Measurements from ENCODE around the gene RFXANK. TPM values are rescaled to one million over a fixed set of nuclear protein-coding genes. Genes with fewer than 3 reads are reported as not detected.

Gene RFXANK
- total and polyA plus RNA-seq, 4 donors, result 28.6 to 103 (median 57.8) TPM

DNA sequence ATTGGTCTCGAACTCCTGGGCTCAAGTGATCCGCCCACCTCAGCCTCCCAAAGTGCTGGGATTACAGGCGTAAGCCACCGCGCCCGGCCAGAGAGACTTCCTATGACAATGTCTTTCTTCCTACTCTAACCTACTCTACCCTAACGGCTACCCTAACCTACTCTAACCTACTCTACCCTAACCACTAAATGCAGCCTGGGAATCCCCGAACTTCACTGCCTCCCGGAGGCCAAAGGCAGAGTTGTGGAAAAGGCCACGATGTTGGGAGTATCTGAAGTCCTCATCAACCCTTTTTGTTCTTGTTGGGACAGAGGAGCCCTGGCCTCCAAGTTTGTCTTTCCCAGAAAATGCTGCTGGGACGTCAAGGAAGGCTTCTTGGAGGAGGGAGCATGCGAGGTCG, 12.1 kb downstream of the RFXANK start:
- Histone ChIP-seq H3K27ac (ENCODE audit: low read depth, low read length) (no peak overlapping the region), H3K36me3 (ENCODE audit: control insufficient read depth, insufficient read depth, low read length) (peaks cover 23% of the 10 kb centered on the region), H3K4me1 (ENCODE audit: control insufficient read depth, insufficient read depth, low read length) (peaks cover 70% of the 10 kb centered on the region), H3K9me3 (ENCODE audit: control insufficient read depth, insufficient read depth, low read length) (no peaks in the 10 kb centered on the region), H3K4me3 (ENCODE audit: low read depth, low read length) (no peak overlapping the region), H3K27me3 (ENCODE audit: control insufficient read depth, insufficient read depth, low read length) (no peaks in the 10 kb centered on the region)
- DNase-seq (ENCODE audit: low read depth in 4 of 6, low spot score in 6 of 6), result no peak
- 87% methylated on average over 9 of the region's 13 CpGs for WGBS (ENCODE audit: insufficient coverage)

DNA sequence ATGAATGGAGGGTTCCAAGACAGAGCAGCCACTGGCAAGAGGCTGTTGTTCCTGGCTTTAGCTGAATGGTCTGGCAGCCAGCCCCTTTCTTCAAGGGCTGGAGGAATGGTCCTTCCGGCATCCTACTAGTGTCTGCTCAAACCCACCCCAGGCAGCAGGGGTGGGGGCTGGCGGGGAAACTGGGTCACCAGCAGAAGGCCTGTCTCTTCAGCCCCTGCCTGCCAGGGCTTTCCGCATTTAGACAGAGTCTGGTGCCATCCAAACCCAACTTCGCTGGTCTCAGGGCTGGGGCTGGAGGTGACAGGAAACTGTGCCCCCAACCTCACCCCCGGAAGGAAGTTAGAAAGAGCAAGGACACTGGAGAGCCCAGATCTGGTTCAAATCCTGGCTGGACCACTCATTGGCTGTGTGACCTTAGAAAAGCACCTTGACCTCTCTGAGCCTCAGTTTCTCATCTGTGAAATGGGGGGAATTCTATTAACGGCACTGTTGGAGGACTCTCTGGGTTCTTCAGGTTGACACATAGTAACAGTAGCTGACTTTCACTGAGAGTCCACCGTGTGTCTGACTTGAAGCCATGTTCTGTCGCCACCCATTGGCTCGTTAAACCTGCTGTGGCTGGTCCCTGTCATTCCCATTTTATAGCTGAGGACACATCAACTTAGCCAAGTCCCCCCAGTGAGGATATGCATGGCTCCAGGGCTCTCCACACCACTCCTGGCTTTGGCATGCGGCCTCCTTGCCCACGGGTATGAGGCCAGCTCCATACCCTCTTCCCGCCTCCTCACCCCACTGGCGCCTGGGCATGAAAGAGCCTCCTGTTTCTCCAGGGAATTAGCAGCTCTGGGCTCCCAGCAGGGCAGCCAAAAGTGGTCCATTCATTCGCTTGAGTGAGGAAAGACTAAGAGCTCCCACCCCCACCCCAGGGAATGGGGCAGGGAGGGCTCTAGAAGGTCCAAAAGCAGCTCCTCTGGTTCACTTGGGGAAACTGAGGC, 13.7 kb downstream of the RFXANK start:
- WGBS (ENCODE audit: insufficient coverage), result 29% methylated on average over 11 of the region's 14 CpGs
- Histone ChIP-seq H3K27ac (ENCODE audit: low read depth, low read length) (peak overlapping the region; percentile 84), H3K27me3 (ENCODE audit: control insufficient read depth, insufficient read depth, low read length) (no peaks in the 10 kb centered on the region), H3K9me3 (ENCODE audit: control insufficient read depth, insufficient read depth, low read length) (no peaks in the 10 kb centered on the region), H3K36me3 (ENCODE audit: control insufficient read depth, insufficient read depth, low read length) (peaks cover 15% of the 10 kb centered on the region), H3K4me1 (ENCODE audit: control insufficient read depth, insufficient read depth, low read length) (peaks cover 76% of the 10 kb centered on the region), H3K4me3 (ENCODE audit: low read depth, low read length) (no peak overlapping the region)
- peak in 4 of 6 donors; percentile 64 to 92 (median 75) for DNase-seq (ENCODE audit: low read depth in 4 of 6, low spot score in 6 of 6)

DNA sequence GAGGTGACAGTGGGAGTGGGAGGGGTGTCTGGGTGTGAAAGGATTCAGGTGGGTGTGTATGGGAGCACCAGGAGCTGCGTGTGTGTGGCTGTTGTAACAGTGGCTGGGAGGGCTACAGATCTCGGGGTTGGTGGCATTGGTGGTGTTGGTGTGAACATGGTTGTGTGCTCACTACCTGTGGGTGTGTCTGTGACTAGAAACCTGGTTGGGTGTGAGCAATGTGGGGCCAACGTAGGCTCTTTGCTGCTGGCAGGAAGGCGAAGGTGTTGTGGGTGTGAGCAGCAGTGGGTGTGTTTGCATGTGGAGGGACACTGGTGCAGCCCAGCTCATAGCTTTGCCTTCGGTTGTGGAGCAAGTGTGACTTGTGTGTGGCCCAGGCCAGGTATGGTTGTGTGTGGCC, 14.9 kb downstream of the RFXANK start:
- peaks cover 83% of the 10 kb centered on the region for H3K4me1 ChIP-seq (ENCODE audit: control insufficient read depth, insufficient read depth, low read length)
- H3K27me3 ChIP-seq (ENCODE audit: control insufficient read depth, insufficient read depth, low read length), result no peaks in the 10 kb centered on the region
- no peak overlapping the region for H3K4me3 ChIP-seq (ENCODE audit: low read depth, low read length)
- H3K36me3 ChIP-seq (ENCODE audit: control insufficient read depth, insufficient read depth, low read length), result peaks cover 4% of the 10 kb centered on the region
- WGBS (ENCODE audit: insufficient coverage), result 72% methylated on average over 5 of the region's 5 CpGs
- no peak for DNase-seq (ENCODE audit: low read depth in 4 of 6, low spot score in 6 of 6)
- H3K27ac ChIP-seq (ENCODE audit: low read depth, low read length), result peak overlapping the region; percentile 84
- H3K9me3 ChIP-seq (ENCODE audit: control insufficient read depth, insufficient read depth, low read length), result no peaks in the 10 kb centered on the region

DNA sequence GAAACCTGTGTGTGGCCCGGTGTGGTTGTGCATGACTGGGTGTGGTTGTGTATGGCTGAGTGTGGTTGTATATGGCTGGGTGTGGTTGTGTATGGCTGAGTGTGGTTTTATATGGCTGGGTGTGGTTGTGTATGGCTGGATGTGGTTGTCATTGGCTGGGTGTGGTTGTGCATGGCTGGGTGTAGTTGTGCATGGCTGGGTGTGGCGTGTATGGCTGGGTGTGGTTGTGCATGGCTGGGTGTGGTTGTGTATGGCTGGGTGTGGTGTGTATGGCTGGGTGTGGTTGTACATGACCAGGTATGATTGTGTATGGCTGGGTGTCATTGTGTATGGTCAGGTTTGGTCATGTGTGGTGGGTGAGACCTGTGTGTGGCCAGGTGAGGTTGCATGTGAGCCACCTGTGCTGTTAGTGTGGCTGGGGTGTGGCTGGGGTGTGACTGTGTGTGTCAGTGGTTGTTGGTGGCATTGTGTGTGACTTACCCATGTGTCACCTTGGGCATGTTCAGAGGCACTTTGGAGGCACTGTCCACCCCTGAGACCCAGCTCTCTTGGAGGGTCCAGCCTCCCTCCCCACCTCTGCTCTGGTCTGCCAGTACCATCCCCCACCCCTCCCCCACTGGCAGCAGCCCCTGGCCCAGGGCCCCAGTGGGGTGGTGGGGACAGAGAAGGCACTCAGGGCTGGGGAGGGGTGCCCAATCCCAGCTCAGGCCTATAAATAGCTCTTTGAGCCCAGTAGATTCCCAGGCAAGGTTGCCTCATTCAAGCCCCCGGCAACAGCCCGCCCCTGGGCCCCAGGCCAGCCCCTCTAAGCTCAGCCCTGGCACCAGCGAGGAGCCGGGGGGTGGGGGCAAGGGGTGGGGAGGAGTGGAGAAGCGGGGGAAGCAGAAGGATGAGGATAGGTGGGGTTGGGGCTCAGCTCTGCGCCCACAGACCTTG, 15.8 kb downstream of the RFXANK start:
- Histone ChIP-seq H3K27me3 (ENCODE audit: control insufficient read depth, insufficient read depth, low read length) (no peaks in the 10 kb centered on the region), H3K9me3 (ENCODE audit: control insufficient read depth, insufficient read depth, low read length) (no peaks in the 10 kb centered on the region), H3K36me3 (ENCODE audit: control insufficient read depth, insufficient read depth, low read length) (no peaks in the 10 kb centered on the region), H3K4me3 (ENCODE audit: low read depth, low read length) (no peak overlapping the region), H3K27ac (ENCODE audit: low read depth, low read length) (peak overlapping the region; percentile 57), H3K4me1 (ENCODE audit: control insufficient read depth, insufficient read depth, low read length) (peaks cover 79% of the 10 kb centered on the region)
- 91% methylated on average over 2 of the region's 8 CpGs for WGBS (ENCODE audit: insufficient coverage)
- peak in 4 of 6 donors; percentile 69 to 92 (median 84) for DNase-seq (ENCODE audit: low read depth in 4 of 6, low spot score in 6 of 6)

DNA sequence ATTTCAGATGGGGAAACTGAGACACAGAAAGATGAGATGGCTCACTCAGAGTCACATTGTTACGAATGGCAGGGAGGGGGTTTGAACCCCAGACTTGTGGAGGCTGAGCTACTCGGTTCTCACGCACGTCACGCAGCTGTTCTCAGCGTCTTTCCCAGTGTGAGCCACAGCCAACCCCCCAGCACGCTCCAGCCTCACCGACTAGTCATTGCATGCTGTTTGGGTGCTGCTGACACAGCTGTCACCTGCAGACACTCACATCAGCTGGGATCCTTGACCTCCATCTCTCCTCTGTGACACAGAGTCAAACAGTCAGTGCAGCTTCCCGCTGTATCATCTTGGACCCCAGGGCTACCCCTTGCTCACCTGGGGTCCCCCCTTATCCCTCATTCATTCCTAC, 17.3 kb downstream of the RFXANK start:
- H3K4me3 ChIP-seq (ENCODE audit: low read depth, low read length), result no peak overlapping the region
- peaks cover 4% of the 10 kb centered on the region for H3K36me3 ChIP-seq (ENCODE audit: control insufficient read depth, insufficient read depth, low read length)
- 67% methylated on average over 9 of the region's 9 CpGs for WGBS (ENCODE audit: insufficient coverage)
- no peaks in the 10 kb centered on the region for H3K9me3 ChIP-seq (ENCODE audit: control insufficient read depth, insufficient read depth, low read length)
- no peak for DNase-seq (ENCODE audit: low read depth in 4 of 6, low spot score in 6 of 6)
- H3K4me1 ChIP-seq (ENCODE audit: control insufficient read depth, insufficient read depth, low read length), result peaks cover 77% of the 10 kb centered on the region
- H3K27ac ChIP-seq (ENCODE audit: low read depth, low read length), result no peak overlapping the region
- H3K27me3 ChIP-seq (ENCODE audit: control insufficient read depth, insufficient read depth, low read length), result no peaks in the 10 kb centered on the region

DNA sequence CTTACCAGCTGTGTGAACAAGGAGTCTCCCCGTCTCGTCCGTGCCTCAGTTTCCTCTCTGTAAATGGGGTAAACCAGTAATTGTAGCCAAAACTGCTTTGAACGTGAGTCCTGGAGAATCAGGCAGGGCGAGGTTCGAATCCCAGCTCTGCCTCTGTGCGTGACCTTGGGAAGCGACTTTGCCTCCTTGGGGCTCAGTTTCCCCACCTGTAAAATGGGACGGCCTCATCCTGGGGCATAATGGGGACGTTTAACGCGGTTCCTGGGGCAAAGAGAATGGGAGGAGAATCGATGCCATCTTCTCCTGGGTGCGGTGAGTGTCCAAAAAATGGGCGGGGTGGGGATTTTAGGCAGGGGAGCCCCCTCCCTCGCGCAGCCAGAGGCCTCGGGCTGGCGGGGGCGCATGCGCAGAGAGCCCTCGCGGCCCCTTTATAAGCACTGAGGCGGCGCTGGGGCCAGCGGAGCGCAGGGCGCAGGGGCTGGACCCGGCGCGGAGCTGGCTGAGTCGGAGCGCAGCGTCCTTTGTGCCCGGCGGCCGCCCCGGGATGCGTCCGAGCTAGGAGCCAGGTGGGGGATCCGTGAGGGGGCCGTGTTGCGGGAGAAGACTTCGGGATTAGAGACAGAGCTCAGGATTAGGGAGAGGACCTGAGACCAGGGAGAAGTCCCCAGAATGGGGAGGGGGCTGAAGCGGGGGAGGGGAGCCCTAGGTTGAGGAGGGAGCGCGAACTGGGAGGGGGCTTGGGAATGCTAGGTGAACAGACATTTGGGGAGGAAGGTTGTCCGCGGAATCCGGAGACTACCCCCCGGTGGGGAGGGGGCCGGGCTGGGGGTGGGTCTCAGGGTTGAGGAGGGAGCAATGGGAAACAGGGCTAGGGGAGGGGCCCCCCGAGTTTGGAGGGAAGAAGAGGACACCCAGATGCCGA, 19.7 kb downstream of the RFXANK start, which contains the start of gene NCAN:
NCAN (plus strand) TSS at position 460 of the 922 bp plus-strand sequence. CDS start 4,996 bp downstream, outside the sequence.
- DNase-seq (ENCODE audit: low read depth in 4 of 6, low spot score in 6 of 6), result peak in 3 of 6 donors; percentile 68 to 90 (median 89)
- 7% methylated on average over 54 of the region's 54 CpGs for WGBS (ENCODE audit: insufficient coverage)

DNA sequence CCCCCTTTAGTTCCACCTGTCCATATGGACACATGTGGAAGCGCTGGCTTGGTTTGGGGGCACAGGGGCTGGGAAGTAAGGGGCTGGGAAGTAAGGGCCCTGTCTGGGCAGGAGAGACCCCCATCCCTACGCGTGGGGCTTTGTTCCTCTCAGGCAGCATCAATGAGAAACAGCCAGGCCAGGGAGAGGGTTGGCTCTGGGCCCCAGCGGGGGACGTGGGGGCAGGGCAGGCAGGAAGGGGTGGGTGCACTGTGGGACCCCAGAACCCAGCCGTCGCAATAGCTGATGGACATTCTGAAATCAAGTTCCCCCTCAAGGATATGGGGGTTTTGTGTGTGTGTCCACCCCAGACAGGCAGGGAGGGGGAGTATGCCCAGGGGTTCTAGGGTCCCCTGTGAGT, 20.9 kb downstream of the RFXANK start:
- H3K27ac ChIP-seq (ENCODE audit: low read depth, low read length), result peak overlapping the region; percentile 61
- no peaks in the 10 kb centered on the region for H3K27me3 ChIP-seq (ENCODE audit: control insufficient read depth, insufficient read depth, low read length)
- WGBS (ENCODE audit: insufficient coverage), result 3% methylated on average over 7 of the region's 7 CpGs
- peaks cover 61% of the 10 kb centered on the region for H3K4me1 ChIP-seq (ENCODE audit: control insufficient read depth, insufficient read depth, low read length)
- H3K4me3 ChIP-seq (ENCODE audit: low read depth, low read length), result peak overlapping the region; percentile 66
- H3K36me3 ChIP-seq (ENCODE audit: control insufficient read depth, insufficient read depth, low read length), result peaks cover 28% of the 10 kb centered on the region
- peak in 2 of 6 donors; percentile 71 to 73 for DNase-seq (ENCODE audit: low read depth in 4 of 6, low spot score in 6 of 6)
- H3K9me3 ChIP-seq (ENCODE audit: control insufficient read depth, insufficient read depth, low read length), result no peaks in the 10 kb centered on the region

More for the DNA sequence above, 19.7 kb downstream of the RFXANK start, which contains the start of gene NCAN:
- H3K9me3 ChIP-seq (ENCODE audit: control insufficient read depth, insufficient read depth, low read length), result no peaks in the 10 kb centered on the region
- H3K27ac ChIP-seq (ENCODE audit: low read depth, low read length), result peak within 1 kb of the TSS; percentile 61
- peak within 1 kb of the TSS; percentile 66 for H3K4me3 ChIP-seq (ENCODE audit: low read depth, low read length)
- peaks cover 21% of the 10 kb centered on the region for H3K36me3 ChIP-seq (ENCODE audit: control insufficient read depth, insufficient read depth, low read length)
- no peaks in the 10 kb centered on the region for H3K27me3 ChIP-seq (ENCODE audit: control insufficient read depth, insufficient read depth, low read length)
- peaks cover 71% of the 10 kb centered on the region for H3K4me1 ChIP-seq (ENCODE audit: control insufficient read depth, insufficient read depth, low read length)

DNA sequence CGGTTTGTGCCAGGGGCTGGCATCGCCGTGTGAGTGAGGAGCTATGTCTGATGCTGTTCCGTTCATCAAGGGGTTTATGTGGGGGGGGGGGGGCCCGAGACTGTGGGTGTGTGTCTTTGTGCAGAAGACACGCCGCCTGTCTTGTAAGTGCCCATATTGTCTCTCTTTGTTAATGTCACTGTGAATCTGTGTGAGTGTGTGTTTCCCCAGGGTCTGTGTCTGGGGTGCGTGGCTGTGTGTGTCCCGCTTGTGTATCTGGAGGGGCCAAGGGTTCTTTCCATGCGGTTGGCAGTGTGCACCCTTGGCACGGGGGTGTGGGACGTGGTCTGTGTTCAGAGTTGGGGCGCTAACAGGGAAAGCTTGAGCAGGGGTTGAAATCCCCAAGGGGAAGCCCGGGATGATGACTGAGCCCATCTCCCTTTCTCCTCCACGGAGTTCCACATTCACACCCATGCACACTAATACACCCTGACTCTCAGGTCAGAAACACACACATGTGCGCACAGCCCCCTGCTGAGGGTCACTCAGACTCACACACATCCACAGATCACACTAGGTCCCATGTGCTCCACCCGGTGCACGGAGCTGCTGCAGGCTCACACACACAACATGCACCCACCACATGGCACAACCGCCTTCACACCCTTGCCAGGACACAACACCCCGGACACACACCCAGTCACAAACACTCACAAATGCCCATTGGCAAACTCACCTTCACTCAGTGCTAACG, 21.5 kb downstream of the RFXANK start:
- H3K27ac ChIP-seq (ENCODE audit: low read depth, low read length), result peak overlapping the region; percentile 40
- H3K27me3 ChIP-seq (ENCODE audit: control insufficient read depth, insufficient read depth, low read length), result no peaks in the 10 kb centered on the region
- no peaks in the 10 kb centered on the region for H3K9me3 ChIP-seq (ENCODE audit: control insufficient read depth, insufficient read depth, low read length)
- WGBS (ENCODE audit: insufficient coverage), result 9% methylated on average over 17 of the region's 21 CpGs
- peaks cover 56% of the 10 kb centered on the region for H3K4me1 ChIP-seq (ENCODE audit: control insufficient read depth, insufficient read depth, low read length)
- peak overlapping the region; percentile 66 for H3K4me3 ChIP-seq (ENCODE audit: low read depth, low read length)
- peak in 2 of 6 donors; percentile 65 to 69 for DNase-seq (ENCODE audit: low read depth in 4 of 6, low spot score in 6 of 6)
- peaks cover 34% of the 10 kb centered on the region for H3K36me3 ChIP-seq (ENCODE audit: control insufficient read depth, insufficient read depth, low read length)
